Activated naive CD4-positive, alpha-beta T cell treated with anti-CD3 and anti-CD28 coated beads, Interleukin-2, amount 50 U/mL, for 72 hours (primary cell): ENCODE results near the gene IRF5. TPM values are rescaled to one million over a fixed set of nuclear protein-coding genes. Genes with fewer than 3 reads are reported as not detected.
"Not testable (repeated sequence)": the region's sequence is repeated elsewhere in the genome, so short reads cannot be mapped to it uniquely, and the experiment has no call there.

Experiments used
- ATAC-seq, 2 donors: fragments of 150-1000 bp; cut with Tn5 transposase; 2 replicates each; pipeline ENCODE4 v1.10.0; 2021; ENCODE audit warnings: mild to moderate bottlenecking in 2 of 2, moderate library complexity in 2 of 2
- DNase-seq, 2 donors: peaks; one replicate each; pipeline ENCODE4 v3.0.0; 2021 to 2022; ENCODE audit warnings: low spot score in 2 of 2
- H3K27ac Mint-ChIP-seq, 2 donors: one replicate each; pipeline ENCODE4 v1.8.0; 2022; ENCODE audit warnings: mild to moderate bottlenecking in 2 of 2, mixed read lengths in 2 of 2
- H3K36me3 Mint-ChIP-seq, 2 donors: one replicate each; pipeline ENCODE4 v1.8.0; 2022; ENCODE audit warnings: mixed read lengths in 2 of 2
- H3K9me3 Mint-ChIP-seq, 2 donors: one replicate each; pipeline ENCODE4 v1.8.0; 2022; ENCODE audit warnings: mixed read lengths in 2 of 2
- total RNA-seq, 2 donors: library from RNA; stranded (reverse); gene quantifications; one replicate each; pipeline ENCODE4 v1.2.3, GENCODE V29; 2022

The IRF5 gene
- total RNA-seq, 2 donors from 2014 or later = 6.1 to 9.7 TPM

DNA sequence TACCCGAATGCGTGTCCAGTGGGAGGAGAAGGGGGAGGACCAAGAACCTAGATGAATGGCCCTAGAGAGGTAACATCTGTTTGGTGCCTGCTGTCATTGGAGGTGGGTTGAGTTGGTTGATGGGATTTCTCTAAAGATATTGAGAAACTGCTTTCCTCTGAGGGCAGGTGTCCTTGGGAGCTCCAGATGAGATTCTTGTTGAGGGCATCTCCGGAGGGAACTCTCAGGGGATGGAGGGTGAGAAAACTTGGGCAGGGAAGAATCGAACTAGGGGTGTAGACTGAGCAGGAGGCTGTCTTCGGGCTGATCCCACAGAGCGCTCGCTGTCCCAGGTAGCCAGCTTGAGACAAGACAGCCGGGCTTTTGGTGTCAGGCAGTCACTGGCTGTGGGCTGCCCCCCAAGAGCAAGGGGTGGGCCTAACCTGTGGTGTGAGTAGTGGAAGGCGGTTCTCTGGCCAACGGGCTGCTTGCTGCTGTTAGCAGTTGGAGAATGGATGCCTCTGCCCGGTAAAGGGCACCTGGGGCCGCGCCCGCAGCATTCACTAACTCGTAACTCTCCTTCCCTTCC is 3.7 kb downstream of the IRF5 start:
- Mint-ChIP-seq H3K36me3 (peaks cover 0 to 7% of the 10 kb centered on the region in 2 donors), H3K9me3 (no peaks in the 10 kb centered on the region), H3K27ac (peak overlapping the region in 1 of 2 donors; percentile 66)
- no peak for ATAC-seq
- no peak for DNase-seq

DNA sequence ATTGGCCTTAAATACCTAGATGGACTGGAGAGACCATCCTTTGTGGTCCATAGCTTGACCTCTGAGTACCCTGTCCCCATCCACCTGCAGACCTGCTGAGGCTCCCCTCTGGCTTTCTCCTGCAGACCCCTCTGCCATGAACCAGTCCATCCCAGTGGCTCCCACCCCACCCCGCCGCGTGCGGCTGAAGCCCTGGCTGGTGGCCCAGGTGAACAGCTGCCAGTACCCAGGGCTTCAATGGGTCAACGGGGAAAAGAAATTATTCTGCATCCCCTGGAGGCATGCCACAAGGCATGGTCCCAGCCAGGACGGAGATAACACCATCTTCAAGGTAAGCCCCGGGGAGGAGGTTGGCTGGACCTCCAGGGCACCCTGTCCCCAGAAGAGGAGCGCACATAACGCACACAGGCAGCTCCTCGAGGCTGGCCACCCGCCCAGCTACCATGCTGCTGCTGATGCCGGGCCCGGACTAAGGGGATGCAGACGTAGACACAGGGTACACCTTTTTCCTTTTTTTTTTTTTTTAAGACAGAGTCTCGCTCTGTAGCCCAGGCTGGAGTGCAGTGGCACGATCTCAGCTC is 4.3 kb downstream of the IRF5 start:
- H3K27ac Mint-ChIP-seq = no peak overlapping the region
- no peak for DNase-seq

DNA sequence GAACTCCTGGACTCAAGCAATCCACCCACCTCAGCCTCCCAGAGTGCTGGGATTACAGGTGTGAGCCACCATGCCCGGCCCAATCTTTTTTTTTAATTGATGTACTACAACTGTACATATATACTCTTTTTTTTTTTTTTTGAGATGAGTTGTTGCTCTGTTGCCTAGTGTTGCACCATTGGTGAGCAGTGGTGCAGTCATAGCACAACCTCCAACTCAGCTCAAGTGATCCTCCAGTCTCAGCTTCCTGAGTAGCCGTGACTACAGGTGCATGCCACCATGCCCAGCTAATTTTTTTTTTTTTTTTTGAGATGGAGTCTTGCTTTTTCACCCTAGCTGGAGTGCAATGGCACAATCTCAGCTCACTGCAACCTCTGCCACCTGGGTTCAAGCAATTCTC is 5.5 kb downstream of the IRF5 start:
- H3K36me3 Mint-ChIP-seq, H3K9me3 Mint-ChIP-seq, DNase-seq, H3K27ac Mint-ChIP-seq: not testable (repeated sequence)
- peak; percentile 23 to 69 for ATAC-seq

More for the DNA sequence above, 4.3 kb downstream of the IRF5 start:
- Mint-ChIP-seq H3K9me3 (no peaks in the 10 kb centered on the region), H3K36me3 (peaks cover 0 to 4% of the 10 kb centered on the region in 2 donors)
- ATAC-seq = no peak

DNA sequence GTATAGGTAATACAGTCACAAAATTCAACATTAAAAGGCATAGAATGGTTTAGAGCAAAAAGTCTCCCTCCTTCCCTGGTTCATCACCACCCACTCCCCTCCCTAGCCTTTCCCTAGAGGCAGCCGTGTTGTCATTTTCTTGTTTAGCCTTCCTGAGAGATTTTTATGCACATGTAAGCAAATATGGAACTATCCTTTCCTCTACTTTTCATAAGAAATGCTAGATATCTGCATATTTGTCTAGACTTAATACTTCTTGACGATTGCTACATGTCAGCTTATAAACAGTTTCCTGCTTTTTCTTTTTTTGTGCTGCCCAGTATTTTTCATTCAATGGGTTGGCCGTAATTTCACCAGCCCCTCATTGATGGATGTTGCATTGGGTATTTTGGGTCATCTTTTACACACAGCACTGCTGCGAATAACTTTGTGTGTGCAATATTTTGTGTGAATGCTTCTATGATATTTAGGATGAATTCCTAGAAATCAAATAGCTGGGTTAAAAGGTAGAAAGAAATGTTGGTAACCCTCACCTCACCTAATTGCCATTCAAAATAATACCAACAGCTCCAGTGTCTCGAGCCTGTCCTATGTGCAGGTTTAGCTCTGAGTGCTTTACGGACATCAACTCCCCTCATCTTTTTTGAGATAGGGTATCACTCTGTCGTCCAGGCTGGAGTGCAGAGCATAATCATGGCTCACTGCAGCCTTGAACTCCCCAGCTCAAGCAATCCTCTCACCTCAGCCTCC is 6.9 kb downstream of the IRF5 start:
- DNase-seq (no peak), ATAC-seq (no peak)
- no peak overlapping the region for H3K27ac Mint-ChIP-seq
- H3K9me3 Mint-ChIP-seq = no peaks in the 10 kb centered on the region
- H3K36me3 Mint-ChIP-seq = no peaks in the 10 kb centered on the region

DNA sequence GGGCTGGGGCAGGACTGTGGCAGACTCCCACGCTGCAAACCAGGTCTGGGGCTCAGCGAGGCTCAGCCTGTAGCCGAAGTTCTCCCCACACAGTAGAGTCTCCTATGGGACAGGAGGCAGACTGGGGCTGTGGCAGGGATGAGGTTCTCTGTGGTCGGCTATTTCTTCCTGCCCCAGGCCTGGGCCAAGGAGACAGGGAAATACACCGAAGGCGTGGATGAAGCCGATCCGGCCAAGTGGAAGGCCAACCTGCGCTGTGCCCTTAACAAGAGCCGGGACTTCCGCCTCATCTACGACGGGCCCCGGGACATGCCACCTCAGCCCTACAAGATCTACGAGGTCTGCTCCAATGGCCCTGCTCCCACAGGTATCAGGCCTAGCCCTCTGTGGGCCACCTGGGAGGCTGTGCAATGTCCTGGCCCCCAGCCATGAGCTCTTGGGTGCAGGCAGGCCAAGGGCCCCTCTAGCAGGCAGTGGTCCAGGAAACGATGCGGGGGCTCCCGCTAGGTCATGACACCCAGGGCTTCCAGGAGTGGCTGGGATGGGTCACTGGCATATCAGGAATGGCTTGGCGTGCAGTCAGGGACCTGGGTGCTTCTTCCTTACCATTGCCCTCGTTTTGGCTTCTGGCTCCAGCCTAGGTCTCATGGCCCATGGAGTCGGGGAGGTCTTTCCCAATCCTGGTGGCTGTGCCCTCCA is 8.1 kb downstream of the IRF5 start:
- no peak for ATAC-seq
- Mint-ChIP-seq H3K27ac (no peak overlapping the region), H3K36me3 (no peaks in the 10 kb centered on the region), H3K9me3 (no peaks in the 10 kb centered on the region)
- no peak for DNase-seq

DNA sequence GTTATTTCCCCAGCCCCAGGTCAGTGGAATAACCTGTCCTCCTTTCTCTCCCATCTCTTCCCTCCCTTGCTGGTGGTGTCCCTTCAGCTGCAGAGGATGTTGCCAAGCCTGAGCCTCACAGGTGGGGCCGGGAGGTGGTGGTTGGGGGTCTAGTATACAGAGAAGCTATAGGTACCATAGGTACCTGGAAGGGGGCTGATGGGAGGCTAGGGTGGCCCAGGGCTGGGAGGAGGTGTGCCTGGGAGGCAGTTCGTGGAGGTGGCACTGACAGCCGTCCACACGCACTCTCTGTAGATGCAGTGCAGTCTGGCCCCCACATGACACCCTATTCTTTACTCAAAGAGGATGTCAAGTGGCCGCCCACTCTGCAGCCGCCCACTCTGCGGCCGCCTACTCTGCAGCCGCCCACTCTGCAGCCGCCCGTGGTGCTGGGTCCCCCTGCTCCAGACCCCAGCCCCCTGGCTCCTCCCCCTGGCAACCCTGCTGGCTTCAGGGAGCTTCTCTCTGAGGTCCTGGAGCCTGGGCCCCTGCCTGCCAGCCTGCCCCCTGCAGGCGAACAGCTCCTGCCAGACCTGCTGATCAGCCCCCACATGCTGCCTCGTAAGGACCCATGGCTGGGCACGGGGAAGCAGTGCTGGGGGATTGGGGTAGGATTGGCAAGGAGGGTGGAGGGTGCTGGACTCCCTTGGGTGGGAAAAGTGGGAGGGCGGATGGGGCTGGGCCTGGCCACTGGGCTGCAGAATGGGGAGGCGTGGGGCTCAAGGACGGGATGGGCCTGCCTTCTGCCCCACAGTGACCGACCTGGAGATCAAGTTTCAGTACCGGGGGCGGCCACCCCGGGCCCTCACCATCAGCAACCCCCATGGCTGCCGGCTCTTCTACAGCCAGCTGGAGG is 9.5 kb downstream of the IRF5 start:
- no peaks in the 10 kb centered on the region for H3K9me3 Mint-ChIP-seq
- ATAC-seq (peak in 1 of 2 donors; percentile 19), DNase-seq (no peak)

DNA sequence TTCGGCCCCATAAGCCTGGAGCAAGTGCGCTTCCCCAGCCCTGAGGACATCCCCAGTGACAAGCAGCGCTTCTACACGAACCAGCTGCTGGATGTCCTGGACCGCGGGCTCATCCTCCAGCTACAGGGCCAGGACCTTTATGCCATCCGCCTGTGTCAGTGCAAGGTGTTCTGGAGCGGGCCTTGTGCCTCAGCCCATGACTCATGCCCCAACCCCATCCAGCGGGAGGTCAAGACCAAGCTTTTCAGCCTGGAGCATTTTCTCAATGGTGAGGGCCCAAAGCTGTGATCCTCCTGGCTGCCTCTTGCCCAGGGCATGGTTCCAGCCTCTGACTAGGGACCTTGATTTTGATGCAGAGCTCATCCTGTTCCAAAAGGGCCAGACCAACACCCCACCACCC is 10.1 kb downstream of the IRF5 start:
- ATAC-seq (no peak), DNase-seq (no peak)
- Mint-ChIP-seq H3K27ac (peak overlapping the region; percentile 10 to 85), H3K36me3 (no peaks in the 10 kb centered on the region), H3K9me3 (no peaks in the 10 kb centered on the region)

More for the DNA sequence above, 9.5 kb downstream of the IRF5 start:
- Mint-ChIP-seq H3K27ac (peak overlapping the region in 1 of 2 donors; percentile 20), H3K36me3 (no peaks in the 10 kb centered on the region)

DNA sequence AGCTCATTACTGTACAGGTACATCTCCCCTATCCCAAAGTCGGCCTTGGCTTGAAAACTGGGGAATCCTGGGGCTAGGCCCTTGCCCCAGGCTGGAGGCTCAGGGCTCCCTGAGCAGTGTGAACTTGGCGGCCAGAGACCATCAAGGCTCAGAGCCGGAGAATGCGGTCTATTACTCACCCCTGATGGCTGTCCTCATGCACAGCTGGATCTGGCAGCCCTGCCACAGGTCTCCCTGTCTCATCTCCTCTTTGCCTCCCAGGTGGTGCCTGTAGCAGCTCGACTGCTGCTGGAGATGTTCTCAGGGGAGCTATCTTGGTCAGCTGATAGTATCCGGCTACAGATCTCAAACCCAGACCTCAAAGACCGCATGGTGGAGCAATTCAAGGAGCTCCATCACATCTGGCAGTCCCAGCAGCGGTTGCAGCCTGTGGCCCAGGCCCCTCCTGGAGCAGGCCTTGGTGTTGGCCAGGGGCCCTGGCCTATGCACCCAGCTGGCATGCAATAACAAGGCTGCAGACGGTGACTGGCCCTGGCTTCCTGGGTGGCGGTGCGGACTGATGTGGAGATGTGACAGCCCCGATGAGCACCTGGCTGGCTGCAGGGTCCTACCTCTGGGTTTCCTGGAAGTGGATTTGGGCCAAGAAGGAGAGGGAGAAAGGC is 10.7 kb downstream of the IRF5 start:
- no peaks in the 10 kb centered on the region for H3K9me3 Mint-ChIP-seq
- ATAC-seq = no peak
- H3K36me3 Mint-ChIP-seq = peaks cover 0 to 4% of the 10 kb centered on the region in 2 donors
- no peak for DNase-seq
- H3K27ac Mint-ChIP-seq = peak overlapping the region; percentile 10 to 85

DNA sequence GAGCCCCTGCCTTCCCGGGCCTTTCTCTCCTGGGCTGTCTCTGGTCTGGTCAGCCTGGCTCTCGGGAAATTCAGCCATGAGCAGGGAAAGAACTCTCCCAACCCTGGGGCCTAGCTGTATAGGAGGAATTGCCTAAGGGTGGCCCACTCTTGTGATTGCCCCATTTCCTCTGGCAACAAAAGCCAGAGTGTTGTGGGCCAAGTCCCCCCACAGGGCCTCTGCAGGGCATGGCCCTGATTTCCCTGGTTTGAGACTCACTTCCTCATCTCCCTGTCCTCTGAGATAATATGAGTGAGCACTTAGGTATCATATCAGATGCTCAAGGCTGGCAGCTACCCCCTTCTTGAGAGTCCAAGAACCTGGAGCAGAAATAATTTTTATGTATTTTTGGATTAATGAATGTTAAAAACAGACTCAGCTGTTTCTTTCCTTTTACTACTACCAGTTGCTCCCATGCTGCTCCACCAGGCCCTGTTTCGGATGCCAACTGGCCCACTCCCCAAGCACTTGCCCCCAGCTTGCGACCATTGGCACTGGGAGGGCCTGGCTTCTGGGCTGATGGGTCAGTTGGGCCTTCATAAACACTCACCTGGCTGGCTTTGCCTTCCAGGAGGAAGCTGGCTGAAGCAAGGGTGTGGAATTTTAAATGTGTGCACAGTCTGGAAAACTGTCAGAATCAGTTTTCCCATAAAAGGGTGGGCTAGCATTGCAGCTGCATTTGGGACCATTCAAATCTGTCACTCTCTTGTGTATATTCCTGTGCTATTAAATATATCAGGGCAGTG is 11.4 kb downstream of the IRF5 start:
- Mint-ChIP-seq H3K27ac (no peak overlapping the region), H3K36me3 (peaks cover 0 to 11% of the 10 kb centered on the region in 2 donors), H3K9me3 (no peaks in the 10 kb centered on the region)
- ATAC-seq = no peak
- DNase-seq = no peak

DNA sequence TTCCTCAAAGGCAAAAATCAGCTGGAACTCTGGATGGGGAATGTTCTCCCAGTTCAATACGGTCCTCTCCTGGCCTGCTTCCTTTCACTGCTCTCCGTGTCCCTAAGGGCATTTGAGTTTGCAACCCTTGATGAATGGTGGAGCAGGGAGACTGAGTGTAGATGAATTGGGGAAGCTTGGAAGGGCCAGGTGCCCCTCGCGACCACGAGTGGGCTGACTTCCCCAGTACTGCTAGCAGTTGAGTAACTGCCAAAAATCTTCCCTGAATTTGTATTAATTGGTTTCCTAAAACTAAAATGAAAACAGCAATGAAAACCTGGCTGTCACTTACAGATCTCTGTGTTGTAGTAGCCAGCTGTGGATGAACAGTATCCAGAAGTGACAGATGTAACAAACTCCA is 13.6 kb downstream of the IRF5 start:
- H3K36me3 Mint-ChIP-seq = peaks cover 0 to 22% of the 10 kb centered on the region in 2 donors
- ATAC-seq (no peak), DNase-seq (no peak)
- no peaks in the 10 kb centered on the region for H3K9me3 Mint-ChIP-seq
- H3K27ac Mint-ChIP-seq = peak overlapping the region in 1 of 2 donors; percentile 72

DNA sequence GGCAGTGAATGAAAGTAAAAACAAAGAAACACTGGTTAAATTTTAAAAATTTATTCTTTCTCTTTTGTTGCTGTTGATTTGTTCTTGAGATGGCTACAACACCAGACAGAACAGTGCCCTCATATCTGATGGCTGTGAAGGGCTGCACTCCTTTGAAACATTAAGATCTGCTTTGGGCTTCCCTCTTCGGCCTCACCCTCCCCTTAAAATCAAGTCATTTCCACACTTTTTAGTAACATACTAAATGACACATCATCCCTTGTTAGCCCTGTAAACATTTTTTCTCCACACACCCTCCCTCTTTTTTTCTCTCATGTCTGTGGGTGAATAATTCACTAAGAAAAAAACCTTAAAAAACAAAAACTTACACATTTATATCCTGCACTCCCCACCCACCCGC is 16.4 kb downstream of the IRF5 start:
- peaks cover 13 to 42% of the 10 kb centered on the region in 2 donors for H3K36me3 Mint-ChIP-seq
- no peaks in the 10 kb centered on the region for H3K9me3 Mint-ChIP-seq
- ATAC-seq (peak in 1 of 2 donors; percentile 75), DNase-seq (no peak)
- no peak overlapping the region for H3K27ac Mint-ChIP-seq

DNA sequence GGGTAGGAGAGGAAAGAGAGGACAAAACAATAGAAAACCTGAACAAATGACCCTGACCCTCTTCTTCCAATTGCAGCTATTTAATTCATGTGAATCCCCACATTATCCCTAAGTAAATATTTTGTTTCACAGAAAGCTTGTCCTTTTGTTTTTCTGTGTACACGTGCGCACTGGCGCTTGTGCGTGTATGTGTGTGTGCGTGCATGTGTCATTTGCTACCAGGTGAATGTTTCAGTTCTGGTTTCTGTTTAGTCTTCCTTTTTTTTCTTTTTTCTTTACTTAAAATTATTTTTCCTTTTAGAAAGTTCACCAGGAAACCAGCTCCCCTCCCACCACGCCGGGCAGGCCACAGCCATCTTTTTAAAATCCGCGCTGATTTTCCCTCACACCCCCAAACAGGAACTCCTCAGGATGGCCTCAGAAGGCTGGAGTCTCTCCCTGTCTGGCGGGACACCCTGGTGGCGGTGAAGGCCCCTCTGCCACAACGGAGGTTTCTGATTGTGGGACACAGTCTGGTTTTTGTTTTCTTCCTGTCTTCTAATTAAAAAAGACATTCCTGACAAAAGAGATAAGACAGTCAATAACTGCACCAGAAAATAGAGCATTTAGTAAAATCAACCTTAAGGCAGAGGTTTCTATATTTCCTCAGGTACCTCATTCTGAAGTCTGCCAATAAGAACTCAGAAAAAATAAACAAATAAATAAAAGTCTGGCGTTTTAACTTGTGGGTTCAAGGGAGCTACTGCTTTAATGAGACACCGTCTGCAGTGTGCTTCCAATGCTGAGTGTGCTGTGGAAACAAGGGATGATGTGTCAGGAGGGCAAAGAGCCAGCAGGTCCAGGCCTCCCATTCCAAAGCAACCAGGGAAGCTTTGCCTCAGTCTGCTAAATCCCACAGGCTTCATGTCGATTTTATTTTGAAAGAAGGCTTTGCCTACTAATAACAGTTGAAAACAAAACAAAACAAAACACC is 17.4 kb downstream of the IRF5 start:
- ATAC-seq (no peak), DNase-seq (no peak)
- Mint-ChIP-seq H3K27ac (peak overlapping the region in 1 of 2 donors; percentile 30), H3K36me3 (peaks cover 13 to 48% of the 10 kb centered on the region in 2 donors), H3K9me3 (no peaks in the 10 kb centered on the region)

DNA sequence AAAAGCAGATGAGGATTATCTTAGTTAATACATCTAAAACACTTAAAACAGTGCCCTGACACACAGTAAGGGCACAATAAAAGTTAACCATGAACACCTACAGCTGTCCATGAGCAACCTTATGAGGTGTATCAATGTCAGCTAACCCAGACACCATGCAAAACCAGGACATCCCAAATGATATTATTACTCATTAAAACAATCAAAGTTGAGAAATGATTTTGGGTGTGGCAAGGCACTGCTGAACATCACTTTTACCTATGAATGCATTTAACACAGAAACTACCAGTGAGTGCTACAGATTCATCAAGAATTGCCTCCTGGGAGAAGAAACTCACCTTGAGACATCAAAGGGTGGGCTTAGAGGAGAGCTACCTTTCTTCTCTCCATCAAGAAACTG is 18.3 kb downstream of the IRF5 start:
- DNase-seq = no peak

DNA sequence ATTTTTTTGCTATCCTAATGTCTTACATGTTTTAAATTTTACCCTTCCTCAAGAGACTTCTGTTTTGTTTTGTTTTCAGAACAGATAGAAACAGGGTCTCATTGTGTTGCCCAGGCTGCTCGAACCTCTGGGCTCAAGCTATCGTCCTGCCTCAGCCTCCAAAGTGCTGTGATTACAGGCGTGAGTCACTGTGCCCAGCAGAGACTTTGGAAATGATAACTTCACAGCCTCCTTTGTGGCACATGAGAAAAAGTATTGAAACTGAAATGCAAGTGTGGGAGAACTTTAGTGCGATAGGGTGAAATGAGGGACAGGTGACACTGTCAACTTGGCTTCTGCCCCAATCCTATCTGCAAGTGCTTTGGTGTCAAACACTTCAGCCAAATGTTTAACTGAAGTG is 21.6 kb downstream of the IRF5 start:
- ATAC-seq (peak; percentile 20 to 38), DNase-seq (no peak)
- peaks cover 13 to 51% of the 10 kb centered on the region in 2 donors for H3K36me3 Mint-ChIP-seq
- H3K9me3 Mint-ChIP-seq = no peaks in the 10 kb centered on the region
- peak overlapping the region; percentile 55 to 74 for H3K27ac Mint-ChIP-seq

More for the DNA sequence above, 18.3 kb downstream of the IRF5 start:
- Mint-ChIP-seq H3K27ac (no peak overlapping the region), H3K36me3 (peaks cover 13 to 48% of the 10 kb centered on the region in 2 donors), H3K9me3 (no peaks in the 10 kb centered on the region)
- ATAC-seq = no peak
